ENCODE measurements around the gene MORN1. TPM values are rescaled to one million over a fixed set of nuclear protein-coding genes. Genes with fewer than 3 reads are reported as not detected.

Gene MORN1
- total RNA-seq, 1 experiment from 2014 or later: 47.8 TPM

DNA sequence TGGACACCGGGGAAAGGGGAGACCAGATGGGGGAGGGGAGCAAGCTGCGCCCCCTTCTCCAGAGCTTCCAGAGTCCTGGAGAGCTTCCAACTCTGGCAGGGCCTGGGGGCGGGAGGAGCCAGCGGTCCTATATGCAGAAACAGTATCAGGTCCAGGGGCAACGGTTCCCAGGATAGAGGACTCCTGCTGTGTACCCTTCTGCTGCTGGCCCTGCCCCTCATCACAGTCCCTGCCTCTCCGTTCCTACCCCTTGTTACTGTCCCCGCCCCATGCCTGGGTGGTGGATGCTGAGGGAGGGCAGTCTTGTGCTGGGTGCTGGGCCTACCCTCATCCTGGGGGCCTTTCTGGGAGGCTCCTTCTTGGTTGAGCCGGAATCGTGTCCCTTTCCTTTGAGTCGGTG is 40.2 kb upstream of the MORN1 start:
- Histone ChIP-seq H4K20me1 (ENCODE audit: insufficient read depth) (no peaks in the 10 kb centered on the region; the same call in 1 of the 2 replicates), H3K4me1 (replicated peaks; ENCODE audit: insufficient read depth) (no peaks in the 10 kb centered on the region), H3K9me2 (ENCODE audit: insufficient read depth) (no peaks in the 10 kb centered on the region), H3K27me3 (ENCODE audit: insufficient read depth, low read depth) (peaks cover 52% of the 10 kb centered on the region), H3K9me3 (ENCODE audit: insufficient read depth, low read depth) (no peaks in the 10 kb centered on the region), H2AFZ (no peak overlapping the region), H3F3A (ENCODE audit: insufficient read depth, low read depth) (no peaks in the 10 kb centered on the region), H3K27ac (no peak overlapping the region), H3K4me3 (no peak overlapping the region), H3K79me2 (ENCODE audit: low read depth) (no peaks in the 10 kb centered on the region), H3K36me3 (ENCODE audit: low read depth) (no peaks in the 10 kb centered on the region), H3K4me2 (no peak overlapping the region)
- ChIA-PET POLR2A (ENCODE audit: unreplicated experiment) (no interaction called here), CTCF (no interaction called here)
- BruUV-seq (replicated peaks): no TSS peak
- TF ChIP-seq EZH2 (IDR thresholded peaks at IDR 0.05; ENCODE audit: low read depth): no peak
- TF ChIP-seq, protein P1, sequence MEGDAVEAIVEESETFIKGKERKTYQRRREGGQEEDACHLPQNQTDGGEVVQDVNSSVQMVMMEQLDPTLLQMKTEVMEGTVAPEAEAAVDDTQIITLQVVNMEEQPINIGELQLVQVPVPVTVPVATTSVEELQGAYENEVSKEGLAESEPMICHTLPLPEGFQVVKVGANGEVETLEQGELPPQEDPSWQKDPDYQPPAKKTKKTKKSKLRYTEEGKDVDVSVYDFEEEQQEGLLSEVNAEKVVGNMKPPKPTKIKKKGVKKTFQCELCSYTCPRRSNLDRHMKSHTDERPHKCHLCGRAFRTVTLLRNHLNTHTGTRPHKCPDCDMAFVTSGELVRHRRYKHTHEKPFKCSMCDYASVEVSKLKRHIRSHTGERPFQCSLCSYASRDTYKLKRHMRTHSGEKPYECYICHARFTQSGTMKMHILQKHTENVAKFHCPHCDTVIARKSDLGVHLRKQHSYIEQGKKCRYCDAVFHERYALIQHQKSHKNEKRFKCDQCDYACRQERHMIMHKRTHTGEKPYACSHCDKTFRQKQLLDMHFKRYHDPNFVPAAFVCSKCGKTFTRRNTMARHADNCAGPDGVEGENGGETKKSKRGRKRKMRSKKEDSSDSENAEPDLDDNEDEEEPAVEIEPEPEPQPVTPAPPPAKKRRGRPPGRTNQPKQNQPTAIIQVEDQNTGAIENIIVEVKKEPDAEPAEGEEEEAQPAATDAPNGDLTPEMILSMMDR (conservative IDR thresholded peaks at IDR 0.05): no peak
- intact Hi-C loops (cut with micrococcal nuclease; ENCODE audit: unreplicated experiment): no loop called here
- no peak for DNase-seq

DNA sequence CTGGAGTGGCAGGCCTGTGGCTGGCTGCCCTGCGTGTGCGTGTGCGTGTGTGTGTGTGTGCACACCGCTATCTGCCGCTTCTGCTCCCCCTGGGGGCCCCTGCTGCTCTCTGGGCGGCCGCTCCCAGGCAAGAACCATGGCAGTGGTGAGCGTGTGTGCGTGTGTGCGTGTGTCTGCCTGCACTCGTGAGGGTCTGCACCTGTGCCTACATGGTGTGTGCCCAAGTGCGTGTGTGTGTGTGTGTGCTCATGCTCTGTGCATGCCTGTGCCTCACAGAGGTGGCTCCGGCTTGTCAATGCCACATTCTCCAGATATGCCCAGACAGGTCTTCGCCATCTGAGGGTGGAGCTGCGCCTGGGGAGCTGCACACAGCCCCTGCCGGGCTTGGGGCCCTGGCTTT is 39.7 kb upstream of the MORN1 start:
- TF ChIP-seq, protein P1 (conservative IDR thresholded peaks at IDR 0.05): no peak
- TF ChIP-seq EZH2 (IDR thresholded peaks at IDR 0.05; ENCODE audit: low read depth): no peak
- H3K4me2 ChIP-seq: no peak overlapping the region
- 0 out of 2 replicates have a peak, but pooled peaks cover under 1% of the 10 kb centered on the region for H3F3A ChIP-seq (ENCODE audit: insufficient read depth, low read depth)
- no peak overlapping the region for H3K27ac ChIP-seq
- no peaks in the 10 kb centered on the region for H3K79me2 ChIP-seq (ENCODE audit: low read depth)
- H2AFZ ChIP-seq: no peak overlapping the region
- no peaks in the 10 kb centered on the region for H3K9me2 ChIP-seq (ENCODE audit: insufficient read depth)
- H3K4me1 ChIP-seq (replicated peaks; ENCODE audit: insufficient read depth): no peaks in the 10 kb centered on the region
- peaks cover 52% of the 10 kb centered on the region for H3K27me3 ChIP-seq (ENCODE audit: insufficient read depth, low read depth)
- ChIA-PET CTCF (no interaction called here), POLR2A (ENCODE audit: unreplicated experiment) (no interaction called here)
- intact Hi-C loops (cut with micrococcal nuclease; ENCODE audit: unreplicated experiment): no loop called here
- no peaks in the 10 kb centered on the region for H3K36me3 ChIP-seq (ENCODE audit: low read depth)
- BruUV-seq (replicated peaks): no TSS peak
- H3K9me3 ChIP-seq (ENCODE audit: insufficient read depth, low read depth): no peaks in the 10 kb centered on the region
- DNase-seq: no peak
- no peaks in the 10 kb centered on the region; the same call in 1 of the 2 replicates for H4K20me1 ChIP-seq (ENCODE audit: insufficient read depth)
- no peak overlapping the region for H3K4me3 ChIP-seq

DNA sequence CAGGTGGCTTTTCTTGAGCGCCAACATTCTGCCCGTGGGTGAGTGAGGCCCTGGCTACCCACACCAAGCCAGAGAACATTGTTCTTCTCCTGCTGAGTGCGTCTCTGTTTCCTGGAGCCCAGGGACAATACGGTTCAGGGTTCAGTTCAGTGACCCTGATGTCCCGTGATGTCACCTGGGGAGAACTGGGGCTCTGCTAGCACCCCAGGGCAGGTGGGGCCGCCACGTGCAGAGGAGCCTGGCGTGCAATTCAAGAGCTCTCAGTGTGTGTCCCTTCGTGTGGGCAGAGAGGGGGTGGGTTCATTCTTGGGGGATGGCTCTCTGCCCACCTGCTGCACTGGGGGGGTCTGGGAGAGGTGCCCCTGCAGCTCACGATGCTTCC is 39.2 kb upstream of the MORN1 start:
- H3K9me3 ChIP-seq (ENCODE audit: insufficient read depth, low read depth): no peaks in the 10 kb centered on the region
- peaks cover 54% of the 10 kb centered on the region for H3K27me3 ChIP-seq (ENCODE audit: insufficient read depth, low read depth)
- no peak overlapping the region for H3K4me3 ChIP-seq
- H3F3A ChIP-seq (ENCODE audit: insufficient read depth, low read depth): 0 out of 2 replicates have a peak, but pooled peaks cover 5% of the 10 kb centered on the region
- no peaks in the 10 kb centered on the region for H3K79me2 ChIP-seq (ENCODE audit: low read depth)
- H3K4me1 ChIP-seq (replicated peaks; ENCODE audit: insufficient read depth): no peaks in the 10 kb centered on the region
- no peaks in the 10 kb centered on the region for H3K36me3 ChIP-seq (ENCODE audit: low read depth)
- no peaks in the 10 kb centered on the region; the same call in 1 of the 2 replicates for H4K20me1 ChIP-seq (ENCODE audit: insufficient read depth)
- POLR2A ChIA-PET (ENCODE audit: unreplicated experiment): no interaction called here
- no peak for TF ChIP-seq EZH2 (IDR thresholded peaks at IDR 0.05; ENCODE audit: low read depth)
- TF ChIP-seq, protein P1 (conservative IDR thresholded peaks at IDR 0.05): no peak
- no TSS peak for BruUV-seq (replicated peaks)
- no peak for DNase-seq
- no peaks in the 10 kb centered on the region for H3K9me2 ChIP-seq (ENCODE audit: insufficient read depth)
- intact Hi-C loops (cut with micrococcal nuclease; ENCODE audit: unreplicated experiment): no loop called here
- no peak overlapping the region for H2AFZ ChIP-seq
- H3K4me2 ChIP-seq: no peak overlapping the region
- H3K27ac ChIP-seq: no peak overlapping the region
- CTCF ChIA-PET: no interaction called here
